GF-D8 (cell line): ENCODE results near the gene GDPD3.
"Not testable (repeated sequence)": the region's sequence is repeated elsewhere in the genome, so short reads cannot be mapped to it uniquely, and the experiment has no call there.

Source experiments
- DNase-seq: peaks from one replicate; lab custom pipeline; 2025; lab: John Stamatoyannopoulos, UW

Gene GDPD3, protein sequence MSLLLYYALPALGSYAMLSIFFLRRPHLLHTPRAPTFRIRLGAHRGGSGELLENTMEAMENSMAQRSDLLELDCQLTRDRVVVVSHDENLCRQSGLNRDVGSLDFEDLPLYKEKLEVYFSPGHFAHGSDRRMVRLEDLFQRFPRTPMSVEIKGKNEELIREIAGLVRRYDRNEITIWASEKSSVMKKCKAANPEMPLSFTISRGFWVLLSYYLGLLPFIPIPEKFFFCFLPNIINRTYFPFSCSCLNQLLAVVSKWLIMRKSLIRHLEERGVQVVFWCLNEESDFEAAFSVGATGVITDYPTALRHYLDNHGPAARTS

DNA sequence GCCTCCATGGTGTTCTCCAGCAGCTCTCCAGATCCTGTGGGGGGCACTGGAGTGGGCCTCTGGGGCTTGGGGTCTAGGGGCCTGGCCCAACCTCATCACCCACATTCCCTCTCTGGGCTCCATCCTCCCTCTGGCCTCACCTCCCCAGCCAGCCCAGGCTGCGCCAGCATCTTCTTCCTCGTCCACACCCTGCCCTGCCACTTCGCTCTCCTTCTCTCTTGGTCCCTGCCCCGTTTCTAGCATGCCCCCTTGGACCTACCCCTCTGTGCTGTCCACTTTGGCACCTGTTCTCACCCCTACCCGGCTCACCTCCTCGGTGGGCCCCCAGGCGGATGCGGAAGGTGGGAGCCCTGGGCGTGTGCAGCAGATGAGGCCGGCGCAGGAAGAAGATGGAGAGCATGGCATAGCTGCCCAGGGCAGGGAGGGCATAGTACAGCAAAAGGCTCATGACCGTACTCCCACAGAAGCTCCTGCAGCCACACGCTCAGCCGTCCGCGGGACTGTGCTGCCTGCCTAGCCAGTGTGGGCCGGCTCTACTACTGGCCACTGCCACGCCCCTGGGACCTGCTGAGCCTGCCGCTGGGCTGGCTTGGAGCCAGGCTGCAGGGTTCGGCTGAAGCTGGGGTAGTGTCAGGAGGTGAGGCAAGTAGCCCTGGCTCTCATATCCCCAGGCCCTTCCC is at the start of gene GDPD3:
Gene GDPD3 (minus strand): TSS at position 507 of the 680 bp plus-strand sequence. CDS start 59 bp downstream, at position 448.
- no peak for DNase-seq

DNA sequence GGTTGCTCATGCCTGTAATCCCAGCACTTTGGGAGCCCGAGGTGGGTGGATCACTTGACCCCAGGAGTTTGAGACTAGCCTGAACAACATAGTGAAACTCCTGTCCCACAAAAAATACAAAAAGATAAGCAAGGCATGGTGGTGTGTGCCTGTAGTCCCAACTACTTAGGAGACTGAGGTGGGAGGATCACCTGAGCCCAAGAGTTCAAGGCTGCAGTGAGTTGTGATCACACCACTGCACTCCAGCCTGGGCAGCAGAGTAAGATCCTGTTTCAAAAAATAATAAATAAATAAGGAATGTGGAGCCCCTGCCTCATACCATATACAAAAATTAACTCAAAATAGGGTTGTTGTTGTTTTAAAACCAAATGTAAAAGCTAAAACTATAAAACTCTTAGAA is 43.9 kb upstream of the GDPD3 start:
- DNase-seq = no peak

DNA sequence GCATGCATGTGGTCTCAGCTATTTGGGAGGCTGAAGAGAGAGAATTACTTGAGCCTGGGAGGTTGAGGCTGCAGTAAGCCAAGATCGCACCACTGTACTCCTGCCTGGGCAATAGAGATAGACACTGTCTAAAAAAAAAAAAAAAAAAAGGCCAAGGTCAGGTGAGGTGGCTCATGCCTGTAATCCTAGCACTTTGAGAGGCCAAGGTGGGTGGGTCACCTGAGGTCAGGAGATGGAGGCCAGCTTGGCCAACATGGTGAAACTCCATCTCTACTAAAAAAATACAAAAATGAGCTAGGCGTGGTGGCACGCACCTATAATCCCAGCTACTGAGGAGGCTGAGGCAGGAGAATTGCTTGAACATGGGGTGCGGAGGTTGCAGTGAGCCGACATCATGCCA is 41.9 kb upstream of the GDPD3 start:
- DNase-seq = no peak

DNA sequence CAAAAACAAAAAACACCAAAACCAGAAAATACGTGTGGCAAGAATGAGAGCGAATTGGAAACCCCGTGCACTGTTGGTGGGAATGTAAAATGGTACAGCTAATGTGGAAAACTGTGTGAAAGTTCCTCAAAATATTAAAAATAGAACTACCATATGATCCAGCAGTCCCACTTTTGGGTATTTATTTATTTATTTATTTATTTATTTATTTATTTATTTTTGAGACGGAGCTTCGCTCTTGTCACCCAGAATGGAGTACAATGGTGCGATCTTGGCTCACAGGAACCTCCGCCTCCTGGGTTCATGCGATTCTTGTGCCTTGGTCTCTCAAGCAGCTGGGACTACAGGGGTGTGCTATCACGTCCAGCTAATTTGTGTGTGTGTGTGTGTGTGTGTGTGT is 39.2 kb upstream of the GDPD3 start:
- DNase-seq = no peak

DNA sequence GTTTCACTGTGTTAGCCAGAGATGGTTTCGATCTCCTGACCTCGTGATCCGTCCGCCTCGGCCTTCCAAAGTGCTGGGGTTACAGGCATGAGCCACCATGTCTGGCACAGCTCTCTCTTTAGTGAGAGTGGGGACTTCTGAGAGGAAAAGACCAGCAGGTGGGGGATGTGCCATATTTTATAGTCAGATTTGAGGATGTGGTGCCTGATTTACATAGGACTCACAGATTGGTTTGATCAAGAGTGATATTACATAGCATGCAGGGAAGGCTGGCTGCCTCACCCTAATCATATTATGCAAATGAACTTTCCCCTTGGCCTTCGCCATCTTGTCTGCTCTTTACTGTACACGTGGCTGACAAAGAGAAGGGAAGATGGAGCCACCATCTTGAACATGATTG is 37.8 kb upstream of the GDPD3 start:
- DNase-seq = no peak

DNA sequence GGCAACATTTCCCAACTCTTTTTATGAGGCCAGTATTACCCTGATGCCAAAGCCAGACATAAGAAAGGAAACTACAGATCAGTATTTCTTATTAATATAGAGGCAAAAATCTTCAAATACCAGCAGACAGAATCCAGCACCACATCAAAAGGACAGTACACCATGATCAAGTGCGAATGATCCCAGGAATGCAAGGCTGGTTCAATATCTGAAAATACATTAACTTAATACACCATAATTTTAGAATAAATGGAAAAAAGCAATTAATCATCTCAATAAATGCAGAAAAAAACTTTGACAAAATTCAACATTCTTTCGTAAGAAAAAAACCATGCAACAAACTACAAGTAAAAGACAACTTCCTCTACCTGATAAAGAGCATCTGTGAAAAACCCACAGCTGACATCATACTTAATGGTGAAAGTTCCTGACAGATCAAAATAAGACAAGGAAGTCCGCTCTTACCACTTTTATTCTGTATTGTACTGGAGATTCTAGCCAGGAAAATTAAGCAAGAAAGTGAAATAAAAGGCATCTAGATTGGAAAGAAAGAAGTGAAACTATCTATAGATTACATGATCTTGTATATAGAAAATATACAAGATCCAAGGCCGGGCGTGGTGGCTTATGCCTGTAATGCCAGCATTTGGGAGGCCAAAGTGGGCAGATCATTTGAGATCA is 36.1 kb upstream of the GDPD3 start:
- no peak for DNase-seq

GRCh38 chr16:30147843-30148510 is 34.6 kb upstream of the GDPD3 start:
- DNase-seq = no peak

DNA sequence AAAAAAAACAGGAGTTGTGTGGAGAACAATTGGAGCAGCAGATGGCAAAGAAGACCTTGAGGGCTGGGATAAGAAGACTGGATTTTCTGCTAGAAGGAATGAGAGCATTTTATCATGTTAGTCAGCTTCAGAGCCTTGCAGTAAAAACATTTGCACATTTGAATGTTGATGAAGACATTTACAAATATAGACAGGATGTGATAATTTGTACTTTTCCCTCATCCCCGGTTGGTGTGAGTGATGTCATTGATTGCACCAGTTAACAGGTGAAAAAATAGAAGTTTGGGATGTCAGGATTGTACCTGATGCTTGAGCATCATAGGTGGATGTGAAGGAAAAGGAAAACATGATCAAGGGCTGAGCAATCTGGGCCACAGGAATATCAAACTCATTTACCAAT is 32.3 kb upstream of the GDPD3 start:
- DNase-seq = no peak

- no peak for DNase-seq
Observed at GRCh38 chr16:30144917-30145316, 31.6 kb upstream of the GDPD3 start.

DNA sequence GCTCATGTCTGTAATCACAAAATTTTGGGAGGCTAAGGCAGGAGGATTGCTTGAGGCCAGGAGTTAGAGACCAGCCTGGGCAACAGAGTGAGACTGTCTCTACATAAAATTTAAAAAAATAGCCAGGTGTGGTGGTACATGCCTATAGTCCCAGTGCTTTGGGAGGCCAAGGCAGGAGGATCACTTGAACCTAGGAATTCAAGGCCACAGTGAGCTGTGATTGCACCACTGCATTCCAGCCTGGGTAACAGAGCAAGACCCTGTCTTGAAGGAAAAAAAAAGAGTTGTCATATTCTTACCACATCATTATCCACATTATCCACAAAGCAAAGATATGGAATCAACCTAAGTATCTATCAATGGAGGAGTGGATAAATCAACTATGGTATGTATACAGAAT is 30.7 kb upstream of the GDPD3 start:
- no peak for DNase-seq

DNA sequence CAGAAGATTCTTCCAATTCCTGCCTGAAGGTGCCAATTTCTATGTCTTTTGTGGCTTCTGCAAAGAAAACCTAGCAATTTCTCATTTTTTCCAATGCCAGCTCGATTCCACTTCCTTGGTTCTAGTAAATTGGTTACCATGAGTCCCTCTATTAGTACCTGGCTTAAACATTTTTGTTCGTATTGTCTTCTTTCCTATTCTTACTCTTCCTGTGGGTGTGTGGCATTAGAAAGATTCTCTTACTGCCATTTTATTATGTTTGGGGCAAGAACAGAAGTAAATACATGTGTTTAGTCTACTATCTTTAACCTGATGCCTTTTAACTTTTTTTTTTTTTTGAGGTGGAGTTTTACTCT is 30.0 kb upstream of the GDPD3 start:
- DNase-seq = no peak

DNA sequence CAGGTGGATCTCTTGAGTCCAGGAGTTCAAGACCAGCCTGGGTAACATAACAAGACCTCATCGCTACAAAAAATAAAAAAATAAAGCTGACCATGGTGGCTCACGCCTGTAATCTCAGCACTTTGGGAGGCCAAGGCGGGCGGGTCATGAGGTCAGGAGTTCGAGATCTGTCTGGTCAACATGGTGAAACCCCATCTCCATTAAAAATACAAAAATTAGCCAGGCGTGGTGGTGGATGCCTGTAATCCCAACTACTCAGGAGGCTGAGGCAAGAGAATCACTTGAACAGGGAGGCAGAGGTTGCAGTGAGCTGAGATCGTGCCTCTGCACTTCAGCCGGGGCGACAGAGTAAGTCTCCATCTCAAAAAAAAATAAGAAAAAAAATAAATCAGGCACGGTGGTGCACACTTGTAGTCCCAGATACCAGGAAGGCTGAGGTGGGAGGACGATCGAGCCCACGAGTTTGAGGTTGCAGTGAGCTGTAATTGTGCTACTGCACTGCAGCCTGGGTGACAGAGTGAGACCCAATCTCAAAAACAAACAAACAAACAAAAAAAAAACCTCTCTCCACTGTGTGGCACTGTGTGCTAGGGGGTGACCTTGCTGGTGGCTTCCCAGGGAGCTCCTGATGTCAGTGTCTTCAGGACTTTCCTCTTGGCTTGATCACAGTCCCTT is 29.5 kb upstream of the GDPD3 start:
- peak; percentile 18 for DNase-seq

GRCh38 chr16:30141750-30142149 is 28.4 kb upstream of the GDPD3 start:
- no peak for DNase-seq

GRCh38 chr16:30139583-30140481 is 26.5 kb upstream of the GDPD3 start:
- no peak for DNase-seq

DNA sequence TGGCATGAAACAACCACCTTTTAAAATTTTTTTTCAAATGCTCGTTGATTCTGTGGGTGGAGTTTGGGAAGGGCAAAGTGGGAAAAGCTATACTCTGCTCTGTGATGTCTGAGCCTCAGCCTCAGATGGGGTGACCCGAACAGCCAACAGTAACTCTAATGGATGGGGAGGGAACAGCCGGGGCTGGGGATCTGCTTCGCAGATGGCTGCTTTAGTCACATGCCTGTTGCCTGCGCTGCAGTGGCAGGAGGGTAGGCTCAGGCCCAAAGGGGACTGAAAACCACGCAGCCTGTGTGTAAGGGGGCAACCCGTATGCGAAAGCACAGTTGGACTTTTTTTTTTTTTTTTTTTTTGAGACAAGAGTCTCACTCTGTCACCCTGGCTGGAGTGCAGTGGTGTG is 24.6 kb upstream of the GDPD3 start:
- no peak for DNase-seq

DNA sequence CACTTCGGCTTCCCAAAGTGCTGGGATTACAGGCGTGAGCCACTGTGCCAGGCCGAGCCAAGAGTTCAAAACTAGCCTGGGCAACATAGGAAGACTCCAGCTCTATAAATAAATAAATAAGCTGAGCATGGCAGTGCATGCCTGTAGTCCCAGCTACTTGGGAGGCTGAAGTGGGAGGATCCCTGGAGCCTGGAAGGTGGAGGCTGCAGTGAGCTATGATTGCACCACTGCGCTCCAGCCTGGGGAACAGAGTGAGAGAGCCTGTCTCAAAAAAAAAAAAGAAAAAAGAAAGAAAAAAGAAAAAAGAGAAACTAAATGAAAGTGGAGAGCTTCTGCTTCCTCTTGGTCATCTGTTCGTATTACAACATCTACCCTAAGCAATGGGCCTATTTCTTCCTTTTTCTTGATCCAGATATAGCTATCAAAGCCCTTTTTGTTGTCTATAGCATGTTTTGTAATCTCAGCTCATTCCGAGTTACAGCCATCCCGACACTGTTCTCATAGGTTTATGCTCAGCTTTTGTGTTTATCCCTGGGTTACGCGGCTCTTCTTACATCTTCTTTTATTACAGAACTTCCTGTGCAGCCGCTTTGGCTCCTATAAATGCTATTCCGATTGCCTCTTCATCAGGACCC is 23.8 kb upstream of the GDPD3 start:
- peak; percentile 26 for DNase-seq

GRCh38 chr16:30132591-30132990 is 19.3 kb upstream of the GDPD3 start:
- DNase-seq = no peak

- DNase-seq = no peak
Observed at GRCh38 chr16:30131869-30132475, 18.6 kb upstream of the GDPD3 start.

DNA sequence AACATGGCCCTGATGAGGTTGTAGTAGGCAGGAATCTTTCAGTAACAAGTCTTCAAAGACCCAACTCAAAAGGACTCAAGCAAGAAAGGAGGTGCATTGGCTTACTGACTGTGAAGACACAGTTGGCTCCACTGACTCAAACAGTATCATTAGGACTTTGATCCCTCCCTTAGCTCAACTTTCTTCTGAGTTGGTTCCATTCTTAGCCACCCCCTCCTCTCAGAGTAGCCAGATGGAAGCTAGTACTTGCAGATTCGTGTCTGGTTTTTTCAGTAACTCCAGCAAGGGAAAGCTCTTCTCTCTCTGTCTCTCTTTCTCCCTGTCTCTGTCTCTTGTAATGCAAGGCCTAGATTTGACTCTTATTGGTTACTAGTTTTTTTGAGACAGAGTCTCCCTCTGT is 14.7 kb upstream of the GDPD3 start:
- DNase-seq = no peak

- DNase-seq = not testable (repeated sequence)
Observed at GRCh38 chr16:30125690-30126089, 12.4 kb upstream of the GDPD3 start.
